HepG2 (cell line): ENCODE data around the gene TRMT2A. TPM values are rescaled to one million over a fixed set of nuclear protein-coding genes. Genes with fewer than 3 reads are reported as not detected.

Source experiments
- ATAC-seq: fragments of 200-7000 bp; cut with Tn5 transposase; 3 replicates; pipeline ENCODE4 v1.9.1; 2020; ENCODE audit warnings: mild to moderate bottlenecking, moderate library complexity
- BruUV-seq: library from RNA; stranded (reverse); fragments of 400-500 nt; replicated peaks from 2 replicates; lab custom pipeline; 2021; lab: Mats Ljungman, UMichigan
- CTCF ChIA-PET: fragments of 300-600 bp; formaldehyde crosslinking; extraction: SDS; loops from one replicate; lab custom pipeline; 2021; ENCODE audit warnings: low total read pairs, inconsistent platforms, low intra/inter-chr PET ratio; lab: Yijun Ruan, JAX
- POLR2A ChIA-PET: fragments of 350-600 bp; sonication (Branson Sonifier 250); formaldehyde crosslinking; loops from one replicate; lab custom pipeline; 2020; ENCODE audit warnings: antibody characterized with exemption, inconsistent platforms; lab: Yijun Ruan, JAX
- DNase-seq: peaks from one replicate; pipeline ENCODE4 v3.0.0-alpha.2; 2015; ENCODE audit warnings: low spot score
- FAIRE-seq: peaks from 3 replicates; lab custom pipeline; 2011; peaks lifted over from hg19 to GRCh38; lab: Jason Lieb, UNC
- H2AFZ ChIP-seq: one replicate; pipeline ENCODE4 v1.6.1; 2011; ENCODE audit warnings: low read length, inconsistent platforms
- H3K27ac ChIP-seq: fragments of 300-600 bp; 3 replicates; pipeline ENCODE4 v1.8.0; 2011; ENCODE audit warnings: mixed run types, mild to moderate bottlenecking, mixed read lengths, low read length, inconsistent platforms; ENCODE audit not compliant: insufficient read depth; ENCODE audit errors: extremely low read length
- H3K27me3 ChIP-seq, 2 experiments: fragments of 200-600 bp in 1 of 2; 2 replicates in 1 of 2; 3 replicates in 1 of 2; pipeline versions ENCODE4 v1.6.0 to v1.8.0; 2011; ENCODE audit warnings: low read length in 2 of 2, mild to moderate bottlenecking in 2 of 2, moderate library complexity in 2 of 2, inconsistent platforms in 1 of 2; ENCODE audit not compliant: insufficient read depth in 2 of 2, control insufficient read depth in 1 of 2
- H3K36me3 ChIP-seq, 2 experiments: fragments of 200-600 bp in 1 of 2; replicated peaks in 1 of 2; 2 replicates in 1 of 2; 3 replicates in 1 of 2; pipeline versions ENCODE4 v1.5.1 to v1.8.0; 2011; ENCODE audit warnings: low read length in 2 of 2, inconsistent platforms in 1 of 2; ENCODE audit not compliant: insufficient read depth in 2 of 2, control insufficient read depth in 1 of 2
- H3K4me1 ChIP-seq: 2 replicates; pipeline ENCODE4 v1.5.1; 2012; ENCODE audit warnings: low read length, inconsistent platforms; ENCODE audit not compliant: insufficient read depth
- H3K4me2 ChIP-seq: 2 replicates; pipeline ENCODE4 v1.6.0; 2011; ENCODE audit warnings: low read depth, low read length, inconsistent platforms
- H3K4me3 ChIP-seq, 3 experiments: fragments of 200-600 bp in 1 of 3; sonication (generic), shearing (Covaris generic) in 1 of 3; replicated peaks in 1 of 3; 2 replicates each; pipeline ENCODE4 v1.5.1; 2011 to 2016; ENCODE audit warnings: low read length in 3 of 3, inconsistent platforms in 2 of 3, low read depth in 2 of 3, mild to moderate bottlenecking in 2 of 3, control low read depth in 1 of 3, mixed read lengths in 1 of 3; ENCODE audit not compliant: insufficient read depth in 1 of 3
- H3K79me2 ChIP-seq: one replicate; pipeline ENCODE4 v1.6.1; 2011; ENCODE audit warnings: low read length, inconsistent platforms; ENCODE audit not compliant: insufficient read depth
- H3K9ac ChIP-seq: 2 replicates; pipeline ENCODE4 v1.6.0; 2011; ENCODE audit warnings: mild to moderate bottlenecking, low read depth, low read length, inconsistent platforms; ENCODE audit not compliant: insufficient read depth
- H3K9me3 ChIP-seq: 2 replicates; pipeline ENCODE4 v1.5.1; 2012; ENCODE audit warnings: mild to moderate bottlenecking, low read length
- H4K20me1 ChIP-seq: 2 replicates; pipeline ENCODE4 v1.6.0; 2011; ENCODE audit warnings: inconsistent platforms, mild to moderate bottlenecking, low read length, moderate library complexity; ENCODE audit not compliant: insufficient read depth
- ADNP ChIP-seq: sonication (generic); formaldehyde crosslinking; IDR thresholded peaks from 2 replicates; pipeline ENCODE4 v1.4.0; 2020; ENCODE audit warnings: missing genetic modification reagents
- AGO2 ChIP-seq: fragments of 200-400 bp; formaldehyde crosslinking; optimal IDR thresholded peaks from 2 replicates; pipeline ENCODE3; 2017; ENCODE audit warnings: mild to moderate bottlenecking, low read depth, low read length, moderate library complexity
- ATM ChIP-seq: fragments of 450-650 bp; IDR thresholded peaks from 2 replicates; pipeline ENCODE4 v1.7.1; 2017; ENCODE audit warnings: mild to moderate bottlenecking, borderline replicate concordance
- BORCS8-MEF2B ChIP-seq: sonication (generic); formaldehyde crosslinking; IDR thresholded peaks from 2 replicates; pipeline ENCODE4 v1.8.0; 2022; ENCODE audit warnings: mild to moderate bottlenecking, missing genetic modification reagents
- CC2D1A ChIP-seq: sonication (generic); formaldehyde crosslinking; IDR thresholded peaks from 2 replicates; pipeline ENCODE4 v1.8.1; 2023; ENCODE audit warnings: mild to moderate bottlenecking, missing genetic modification reagents
- FOXP1 ChIP-seq, 2 experiments: fragments of 450-650 bp in 1 of 2; IDR thresholded peaks; 2 replicates each; pipeline ENCODE4 v1.6.1; 2017 to 2018; ENCODE audit warnings: antibody characterized with exemption in 1 of 2
- MZF1 ChIP-seq: sonication (generic); formaldehyde crosslinking; IDR thresholded peaks from 2 replicates; pipeline ENCODE4 v1.8.1; 2023; ENCODE audit warnings: mild to moderate bottlenecking, missing genetic modification reagents, borderline replicate concordance
- SMAD9 ChIP-seq: sonication (generic); formaldehyde crosslinking; IDR thresholded peaks from 2 replicates; pipeline ENCODE4 v1.5.1; 2020; ENCODE audit warnings: mild to moderate bottlenecking, missing genetic modification reagents
- SMARCC2 ChIP-seq: fragments of 450-650 bp; IDR thresholded peaks from 2 replicates; pipeline ENCODE4 v1.6.1; 2017; ENCODE audit warnings: antibody characterized with exemption, mild to moderate bottlenecking
- SPEN ChIP-seq: sonication (generic); formaldehyde crosslinking; IDR thresholded peaks from 2 replicates; pipeline ENCODE4 v1.5.1; 2020; ENCODE audit warnings: low read depth, mild to moderate bottlenecking, missing genetic modification reagents
- ZBTB33 ChIP-seq: sonication (generic); formaldehyde crosslinking; IDR thresholded peaks from 2 replicates; pipeline ENCODE4 v1.4.0; 2020; ENCODE audit warnings: missing genetic modification reagents
- ZIK1 ChIP-seq: sonication (generic); formaldehyde crosslinking; IDR thresholded peaks from 2 replicates; pipeline ENCODE4 v1.5.0; 2020; ENCODE audit warnings: mild to moderate bottlenecking, low read depth, missing genetic modification reagents, borderline replicate concordance
- ZMAT3 ChIP-seq: sonication (generic); formaldehyde crosslinking; conservative IDR thresholded peaks from 2 replicates; pipeline ENCODE4 v1.7.0; 2021; ENCODE audit warnings: missing genetic modification reagents
- ZNF567 ChIP-seq: sonication (generic); formaldehyde crosslinking; IDR thresholded peaks from 2 replicates; pipeline ENCODE4 v1.8.1; 2023; ENCODE audit warnings: mild to moderate bottlenecking, missing genetic modification reagents, borderline replicate concordance
- WGBS: methylation state at CpG from one replicate; pipeline ENCODE4 v1.1.6; 2017; ENCODE audit warnings: low lambda C conversion rate; 5-methylcytosine and 5-hydroxymethylcytosine counted together
- in situ Hi-C: cut with HindIII; loops from 2 replicates; pipeline ENCODE4 v1.10.0; 2017; ENCODE audit warnings: low pct_unique_long_range_greater_than_20kb; ENCODE audit not compliant: extremely low pct_ligation_motif_present
- intact Hi-C: fragments of 100-400 bp; cut with micrococcal nuclease; formaldehyde crosslinking; loops from one replicate; pipeline ENCODE4 v1.10.0; 2022; ENCODE audit not compliant: unreplicated experiment
- polyA plus RNA-seq, 8 experiments: library from polyadenylated mRNA; depleted of rRNA in 3 of 8; stranded (reverse) in 7 of 8; unstranded in 1 of 8; fragments of >200 nt; fragmentation: Illumina TruSeq in 4 of 8; extraction: Trizol in 4 of 8; gene quantifications; 2 replicates each; pipeline versions ENCODE4 v1.2.1 to v1.2.3, GENCODE V29; 2011 to 2016; ENCODE audit warnings: low read depth in 4 of 8, missing spikeins in 1 of 8, mixed read lengths in 1 of 8; ENCODE audit not compliant: insufficient read depth in 1 of 8
- total RNA-seq, 5 experiments: library from RNA; depleted of rRNA; stranded (reverse); fragments of >200 nt; fragmentation: Illumina TruSeq; extraction: Trizol; gene quantifications; 2 replicates each; pipeline ENCODE4 v1.2.3, GENCODE V29; 2016; ENCODE audit warnings: low read depth in 1 of 5
- TF ChIP-seq, protein P1 (sequence below): sonication (generic); formaldehyde crosslinking; conservative IDR thresholded peaks from 2 replicates; pipeline ENCODE4 v1.4.0; 2020; ENCODE audit warnings: missing genetic modification reagents
- TF ChIP-seq, protein P2 (sequence below): sonication (generic); formaldehyde crosslinking; IDR thresholded peaks from 2 replicates; pipeline ENCODE4 v1.4.0; 2020; ENCODE audit warnings: missing genetic modification reagents
- TF ChIP-seq, protein P3 (sequence below): sonication (generic); formaldehyde crosslinking; conservative IDR thresholded peaks from 2 replicates; pipeline ENCODE4 v1.8.1; 2023; ENCODE audit warnings: missing genetic modification reagents

The TRMT2A gene
- total and polyA plus RNA-seq, 2 of the 13 experiments (the other 11 are each of a cell fraction or from before 2014, with no cell fraction given): 24.0 to 30.3 TPM

- no peak overlapping the region for H3K9ac ChIP-seq
- no peaks in the 10 kb centered on the region for H3K79me2 ChIP-seq
- no peaks in the 10 kb centered on the region for H4K20me1 ChIP-seq
- CTCF ChIA-PET: no interaction called here
- no peaks in the 10 kb centered on the region for H3K9me3 ChIP-seq
- intact Hi-C loops: no loop called here
- no peak overlapping the region for H2AFZ ChIP-seq
- WGBS: 98% methylated on average over 9 of the region's 27 CpGs
- no peaks in the 10 kb centered on the region for H3K4me1 ChIP-seq
- POLR2A ChIA-PET: no interaction called here
- TF ChIP-seq, protein P1, sequence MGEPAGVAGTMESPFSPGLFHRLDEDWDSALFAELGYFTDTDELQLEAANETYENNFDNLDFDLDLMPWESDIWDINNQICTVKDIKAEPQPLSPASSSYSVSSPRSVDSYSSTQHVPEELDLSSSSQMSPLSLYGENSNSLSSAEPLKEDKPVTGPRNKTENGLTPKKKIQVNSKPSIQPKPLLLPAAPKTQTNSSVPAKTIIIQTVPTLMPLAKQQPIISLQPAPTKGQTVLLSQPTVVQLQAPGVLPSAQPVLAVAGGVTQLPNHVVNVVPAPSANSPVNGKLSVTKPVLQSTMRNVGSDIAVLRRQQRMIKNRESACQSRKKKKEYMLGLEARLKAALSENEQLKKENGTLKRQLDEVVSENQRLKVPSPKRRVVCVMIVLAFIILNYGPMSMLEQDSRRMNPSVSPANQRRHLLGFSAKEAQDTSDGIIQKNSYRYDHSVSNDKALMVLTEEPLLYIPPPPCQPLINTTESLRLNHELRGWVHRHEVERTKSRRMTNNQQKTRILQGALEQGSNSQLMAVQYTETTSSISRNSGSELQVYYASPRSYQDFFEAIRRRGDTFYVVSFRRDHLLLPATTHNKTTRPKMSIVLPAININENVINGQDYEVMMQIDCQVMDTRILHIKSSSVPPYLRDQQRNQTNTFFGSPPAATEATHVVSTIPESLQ (CRISPR knock-in tag): no peak
- TF ChIP-seq, protein P2, sequence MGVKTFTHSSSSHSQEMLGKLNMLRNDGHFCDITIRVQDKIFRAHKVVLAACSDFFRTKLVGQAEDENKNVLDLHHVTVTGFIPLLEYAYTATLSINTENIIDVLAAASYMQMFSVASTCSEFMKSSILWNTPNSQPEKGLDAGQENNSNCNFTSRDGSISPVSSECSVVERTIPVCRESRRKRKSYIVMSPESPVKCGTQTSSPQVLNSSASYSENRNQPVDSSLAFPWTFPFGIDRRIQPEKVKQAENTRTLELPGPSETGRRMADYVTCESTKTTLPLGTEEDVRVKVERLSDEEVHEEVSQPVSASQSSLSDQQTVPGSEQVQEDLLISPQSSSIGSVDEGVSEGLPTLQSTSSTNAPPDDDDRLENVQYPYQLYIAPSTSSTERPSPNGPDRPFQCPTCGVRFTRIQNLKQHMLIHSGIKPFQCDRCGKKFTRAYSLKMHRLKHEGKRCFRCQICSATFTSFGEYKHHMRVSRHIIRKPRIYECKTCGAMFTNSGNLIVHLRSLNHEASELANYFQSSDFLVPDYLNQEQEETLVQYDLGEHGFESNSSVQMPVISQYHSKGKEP (CRISPR knock-in tag): no peak
- TF ChIP-seq ADNP (CRISPR knock-in tag): no peak
- TF ChIP-seq SMARCC2: no peak
- TF ChIP-seq ZIK1 (CRISPR knock-in tag): no peak
- TF ChIP-seq SPEN (CRISPR knock-in tag): no peak
- TF ChIP-seq SMAD9 (CRISPR knock-in tag): no peak
- TF ChIP-seq BORCS8-MEF2B: no peak
- TF ChIP-seq FOXP1 (IDR thresholded peaks at IDR 0.05): no peak
- TF ChIP-seq FOXP1 (CRISPR knock-in tag; IDR thresholded peaks at IDR 0.05): no peak
- TF ChIP-seq CC2D1A: no peak
- TF ChIP-seq ZNF567: no peak
- no peak for TF ChIP-seq ATM
- TF ChIP-seq ZMAT3 (CRISPR knock-in tag): no peak
- TF ChIP-seq ZBTB33: 0 out of 2 replicates have a peak, but pooled peaks have one; percentile 11
- peak; percentile 32 for TF ChIP-seq AGO2
- no peak for TF ChIP-seq MZF1
- TF ChIP-seq, protein P3, sequence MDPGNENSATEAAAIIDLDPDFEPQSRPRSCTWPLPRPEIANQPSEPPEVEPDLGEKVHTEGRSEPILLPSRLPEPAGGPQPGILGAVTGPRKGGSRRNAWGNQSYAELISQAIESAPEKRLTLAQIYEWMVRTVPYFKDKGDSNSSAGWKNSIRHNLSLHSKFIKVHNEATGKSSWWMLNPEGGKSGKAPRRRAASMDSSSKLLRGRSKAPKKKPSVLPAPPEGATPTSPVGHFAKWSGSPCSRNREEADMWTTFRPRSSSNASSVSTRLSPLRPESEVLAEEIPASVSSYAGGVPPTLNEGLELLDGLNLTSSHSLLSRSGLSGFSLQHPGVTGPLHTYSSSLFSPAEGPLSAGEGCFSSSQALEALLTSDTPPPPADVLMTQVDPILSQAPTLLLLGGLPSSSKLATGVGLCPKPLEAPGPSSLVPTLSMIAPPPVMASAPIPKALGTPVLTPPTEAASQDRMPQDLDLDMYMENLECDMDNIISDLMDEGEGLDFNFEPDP (CRISPR knock-in tag): 0 out of 2 replicates have a peak, but pooled peaks have one; percentile 31
- TF ChIP-seq, all 625 proteins: peak for 3
- H3K4me3 ChIP-seq: no peak overlapping the region
- no peaks in the 10 kb centered on the region for H3K27me3 ChIP-seq
- peaks cover 0 to 12% of the 10 kb centered on the region in 2 experiments; a peak in 2 of 5 replicates for H3K36me3 ChIP-seq
- DNase-seq (no peak), ATAC-seq (no peak), FAIRE-seq (no peak)
- no TSS peak for BruUV-seq
- H3K27ac ChIP-seq: no peak overlapping the region
- H3K4me2 ChIP-seq: no peak overlapping the region
- in situ Hi-C loops: no loop called here
Measured at GRCh38 chr22:20063271-20064139, 53.5 kb downstream of the TRMT2A start.
